ENCODE results near the gene TCERG1L. TPM values are rescaled to one million over a fixed set of nuclear protein-coding genes. Genes with fewer than 3 reads are reported as not detected.

TCERG1L gene
- total RNA-seq, 2 experiments from 2014 or later = 0.06 TPM; not detected in 1

- no peak for DNase-seq
- H3K4me3 Mint-ChIP-seq = no peak overlapping the region
- no peaks in the 10 kb centered on the region for H3K4me1 Mint-ChIP-seq (ENCODE audit: low read depth)
Observed at GRCh38 chr10:131175891-131176290, 135.6 kb downstream of the TCERG1L start.

GRCh38 chr10:131174651-131175540 is 136.6 kb downstream of the TCERG1L start:
- H3K27ac Mint-ChIP-seq = no peak overlapping the region
- no peak for DNase-seq
- POLR2A ChIA-PET = no interaction called here

More at GRCh38 chr10:131175891-131176290, 135.6 kb downstream of the TCERG1L start:
- ChIA-PET CTCF (no interaction called here), POLR2A (no interaction called here)
- Histone ChIP-seq H3K27me3 (ENCODE audit: control insufficient read depth in 1 of 2, insufficient read depth in 2 of 2, low read length in 2 of 2) (no peaks in the 10 kb centered on the region), H3K4me3 (ENCODE audit: low read length) (no peak overlapping the region), H3K4me1 (ENCODE audit: insufficient read depth, low read length) (no peaks in the 10 kb centered on the region), H3K27ac (ENCODE audit: low read depth in 1 of 2, low read length in 2 of 2) (no peak overlapping the region), H3K36me3 (ENCODE audit: insufficient read depth, low read length) (no peaks in the 10 kb centered on the region), H3K9me3 (ENCODE audit: control insufficient read depth in 1 of 2, insufficient read depth in 1 of 2, low read length in 2 of 2) (peaks cover 0 to 56% of the 10 kb centered on the region in 2 experiments)
- intact Hi-C loops (cut with DNase I, micrococcal nuclease) = no loop called here
- Mint-ChIP-seq H3K9me3 (no peaks in the 10 kb centered on the region), H3K36me3 (ENCODE audit: low read depth) (no peaks in the 10 kb centered on the region), H3K27ac (no peak overlapping the region), H3K27me3 (no peaks in the 10 kb centered on the region)
- TF ChIP-seq CTCF (IDR thresholded peaks at IDR 0.05) = no peak
- no peak for ATAC-seq (ENCODE audit: poor library complexity)

GRCh38 chr10:131174211-131174565 is 137.3 kb downstream of the TCERG1L start:
- H3K4me3 ChIP-seq (ENCODE audit: low read length) = no peak overlapping the region
- Mint-ChIP-seq H3K36me3 (ENCODE audit: low read depth) (no peaks in the 10 kb centered on the region), H3K4me3 (no peak overlapping the region), H3K27me3 (no peaks in the 10 kb centered on the region), H3K27ac (no peak overlapping the region), H3K9me3 (no peaks in the 10 kb centered on the region), H3K4me1 (ENCODE audit: low read depth) (no peaks in the 10 kb centered on the region)
- no peaks in the 10 kb centered on the region for H3K4me1 ChIP-seq (ENCODE audit: insufficient read depth, low read length)
- peaks cover 0 to 51% of the 10 kb centered on the region in 2 experiments for H3K9me3 ChIP-seq (ENCODE audit: control insufficient read depth in 1 of 2, insufficient read depth in 1 of 2, low read length in 2 of 2)
- ChIA-PET POLR2A (no interaction called here), CTCF (no interaction called here)
- no peak for TF ChIP-seq CTCF (IDR thresholded peaks at IDR 0.05)
- intact Hi-C loops (cut with DNase I, micrococcal nuclease) = no loop called here
- H3K27me3 ChIP-seq (ENCODE audit: control insufficient read depth in 1 of 2, insufficient read depth in 2 of 2, low read length in 2 of 2) = no peaks in the 10 kb centered on the region
- ATAC-seq (ENCODE audit: poor library complexity) = no peak
- H3K27ac ChIP-seq (ENCODE audit: low read depth in 1 of 2, low read length in 2 of 2) = no peak overlapping the region
- no peaks in the 10 kb centered on the region for H3K36me3 ChIP-seq (ENCODE audit: insufficient read depth, low read length)
- DNase-seq = no peak

More at GRCh38 chr10:131174651-131175540, 136.6 kb downstream of the TCERG1L start:
- H3K36me3 Mint-ChIP-seq (ENCODE audit: low read depth) = no peaks in the 10 kb centered on the region
- no peak overlapping the region for H3K27ac ChIP-seq (ENCODE audit: low read depth in 1 of 2, low read length in 2 of 2)
- no peak for TF ChIP-seq CTCF (IDR thresholded peaks at IDR 0.05)
- CTCF ChIA-PET = no interaction called here
- H3K9me3 Mint-ChIP-seq = no peaks in the 10 kb centered on the region
- no peaks in the 10 kb centered on the region for H3K27me3 ChIP-seq (ENCODE audit: control insufficient read depth in 1 of 2, insufficient read depth in 2 of 2, low read length in 2 of 2)
- intact Hi-C loops (cut with DNase I, micrococcal nuclease) = no loop called here
- no peaks in the 10 kb centered on the region for H3K36me3 ChIP-seq (ENCODE audit: insufficient read depth, low read length)
- no peak for ATAC-seq (ENCODE audit: poor library complexity)
- H3K27me3 Mint-ChIP-seq = no peaks in the 10 kb centered on the region
- no peak overlapping the region for H3K4me3 Mint-ChIP-seq
- peaks cover 0 to 54% of the 10 kb centered on the region in 2 experiments for H3K9me3 ChIP-seq (ENCODE audit: control insufficient read depth in 1 of 2, insufficient read depth in 1 of 2, low read length in 2 of 2)
- no peak overlapping the region for H3K4me3 ChIP-seq (ENCODE audit: low read length)
- H3K4me1 ChIP-seq (ENCODE audit: insufficient read depth, low read length) = no peaks in the 10 kb centered on the region
- no peaks in the 10 kb centered on the region for H3K4me1 Mint-ChIP-seq (ENCODE audit: low read depth)

Data from CD4-positive, alpha-beta T cell (primary cell).